ENCODE measurements around the gene TRIM17. TPM values are rescaled to one million over a fixed set of nuclear protein-coding genes. Genes with fewer than 3 reads are reported as not detected.
"Not testable (repeated sequence)": the region's sequence is repeated elsewhere in the genome, so short reads cannot be mapped to it uniquely, and the experiment has no call there.

Gene TRIM17
- total RNA-seq, 1 experiment from 2014 or later = not detected

DNA sequence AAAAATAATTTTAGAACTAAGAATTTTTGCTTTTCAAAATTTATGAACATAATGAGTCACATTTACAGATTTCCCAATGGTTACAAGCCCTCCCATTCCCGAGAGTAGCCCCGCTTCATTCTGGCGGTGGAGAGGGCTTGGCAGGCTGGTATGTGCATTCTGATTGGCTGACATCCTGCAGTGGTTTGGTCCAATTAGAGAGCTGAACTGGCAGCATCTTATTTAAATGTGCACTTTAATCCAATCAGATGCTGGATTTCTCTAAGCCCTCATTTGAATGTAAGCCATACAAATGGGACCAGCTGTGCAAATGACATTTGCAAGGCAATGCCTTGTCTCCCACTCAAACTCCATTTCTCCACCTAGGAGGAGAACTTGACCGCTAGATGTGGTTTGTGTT lies 18.0 kb upstream of the TRIM17 start:
- H3K36me3 ChIP-seq (ENCODE audit: control insufficient read depth in 1 of 2, insufficient read depth in 2 of 2, low read length in 2 of 2) = no peaks in the 10 kb centered on the region
- DNase-seq (ENCODE audit: low read depth, low spot score) = no peak
- no peak for ATAC-seq
- TF ChIP-seq, protein P1, sequence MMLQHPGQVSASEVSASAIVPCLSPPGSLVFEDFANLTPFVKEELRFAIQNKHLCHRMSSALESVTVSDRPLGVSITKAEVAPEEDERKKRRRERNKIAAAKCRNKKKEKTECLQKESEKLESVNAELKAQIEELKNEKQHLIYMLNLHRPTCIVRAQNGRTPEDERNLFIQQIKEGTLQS (IDR thresholded peaks at IDR 0.05) = no peak
- H4K20me1 ChIP-seq (ENCODE audit: insufficient read depth) = no peaks in the 10 kb centered on the region
- H3K27ac ChIP-seq (ENCODE audit: low read depth, low read length) = no peak overlapping the region
- intact Hi-C loops (cut with micrococcal nuclease) = no loop called here
- H3K27me3 ChIP-seq (ENCODE audit: insufficient read depth, low read length) = no peaks in the 10 kb centered on the region; the same call in 1 of the 2 replicates
- H2AFZ ChIP-seq (ENCODE audit: low read depth, low read length, poor library complexity, severe bottlenecking) = no peak overlapping the region
- ChIA-PET CTCF (no interaction called here), RAD21 (ENCODE audit: low non-redundant PET in 1 of 2, low total read pairs in 2 of 2, uncharacterized antibody in 2 of 2, unreplicated experiment in 2 of 2) (no interaction called here), POLR2A (interaction anchor here (0.8 kb wide), 1 partner anchor 23 kb away, joined by 3 read pairs; no protein-coding TSS in a partner anchor)
- no peaks in the 10 kb centered on the region for H3K4me1 ChIP-seq (ENCODE audit: control insufficient read depth in 1 of 2, insufficient read depth in 2 of 2, low read length in 2 of 2)
- no peak overlapping the region for H3K4me3 ChIP-seq (replicated peaks in 1 of 2; ENCODE audit: low read depth in 1 of 2, low read length in 2 of 2)
- no peaks in the 10 kb centered on the region for H3K9me2 ChIP-seq (ENCODE audit: insufficient read depth)
- BruUV-seq (replicated peaks) = no TSS peak
- no peak overlapping the region for H3K4me2 ChIP-seq (ENCODE audit: low read length)
- H3K9me3 ChIP-seq (ENCODE audit: control insufficient read depth in 1 of 2, insufficient read depth in 1 of 2, low read depth in 1 of 2, low read length in 2 of 2) = no peaks in the 10 kb centered on the region
- no peak overlapping the region for H3K9ac ChIP-seq (ENCODE audit: low read length)
- no peaks in the 10 kb centered on the region for H3K79me2 ChIP-seq (ENCODE audit: insufficient read depth, low read length)

DNA sequence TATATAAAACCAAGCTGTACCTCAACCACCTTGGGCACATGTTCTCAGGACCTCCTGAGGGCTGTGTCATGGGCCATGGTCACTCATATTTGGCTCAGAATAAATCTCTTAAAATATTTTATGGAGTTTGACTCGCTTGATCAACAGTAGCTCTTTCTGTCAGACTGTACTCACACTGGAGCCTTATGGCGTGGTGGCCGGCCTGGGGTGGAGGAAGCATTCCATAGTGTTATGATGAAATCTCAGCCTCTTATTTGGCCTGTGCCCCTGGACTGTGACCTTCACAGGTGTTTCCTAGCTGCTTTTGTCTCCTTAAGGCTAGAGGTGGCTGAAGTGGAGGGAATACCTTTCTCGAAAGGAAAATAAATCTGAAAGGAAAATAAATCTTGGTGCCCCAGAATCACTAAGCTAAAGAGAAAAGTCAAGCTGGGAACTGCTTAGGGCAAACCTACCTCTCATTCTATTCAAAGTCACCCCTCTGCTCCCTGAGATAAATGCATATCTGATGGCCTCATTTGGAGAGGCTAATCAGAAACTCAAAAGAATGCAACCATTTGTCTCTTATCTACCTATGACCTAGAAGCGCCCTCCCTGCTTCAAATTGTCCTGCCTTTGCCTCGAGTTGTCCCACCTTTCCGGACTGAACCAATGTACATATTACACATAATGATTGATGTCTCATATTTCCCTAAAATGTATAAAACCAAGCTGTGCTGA lies 16.8 kb upstream of the TRIM17 start:
- BruUV-seq (replicated peaks); CTCF ChIA-PET; H3K4me1 ChIP-seq (ENCODE audit: control insufficient read depth in 1 of 2, insufficient read depth in 2 of 2, low read length in 2 of 2); H3K4me2 ChIP-seq (ENCODE audit: low read length); ATAC-seq; H3K36me3 ChIP-seq (ENCODE audit: control insufficient read depth in 1 of 2, insufficient read depth in 2 of 2, low read length in 2 of 2); H2AFZ ChIP-seq (ENCODE audit: low read depth, low read length, poor library complexity, severe bottlenecking); H3K9me2 ChIP-seq (ENCODE audit: insufficient read depth); DNase-seq (ENCODE audit: low read depth, low spot score); H3K9ac ChIP-seq (ENCODE audit: low read length); H3K9me3 ChIP-seq (ENCODE audit: control insufficient read depth in 1 of 2, insufficient read depth in 1 of 2, low read depth in 1 of 2, low read length in 2 of 2); H3K4me3 ChIP-seq (replicated peaks in 1 of 2; ENCODE audit: low read depth in 1 of 2, low read length in 2 of 2); H3K27ac ChIP-seq (ENCODE audit: low read depth, low read length); RAD21 ChIA-PET (ENCODE audit: low non-redundant PET in 1 of 2, low total read pairs in 2 of 2, uncharacterized antibody in 2 of 2, unreplicated experiment in 2 of 2); POLR2A ChIA-PET; H3K79me2 ChIP-seq (ENCODE audit: insufficient read depth, low read length); intact Hi-C loops (cut with micrococcal nuclease); H3K27me3 ChIP-seq (ENCODE audit: insufficient read depth, low read length); H4K20me1 ChIP-seq (ENCODE audit: insufficient read depth): not testable (repeated sequence)

DNA sequence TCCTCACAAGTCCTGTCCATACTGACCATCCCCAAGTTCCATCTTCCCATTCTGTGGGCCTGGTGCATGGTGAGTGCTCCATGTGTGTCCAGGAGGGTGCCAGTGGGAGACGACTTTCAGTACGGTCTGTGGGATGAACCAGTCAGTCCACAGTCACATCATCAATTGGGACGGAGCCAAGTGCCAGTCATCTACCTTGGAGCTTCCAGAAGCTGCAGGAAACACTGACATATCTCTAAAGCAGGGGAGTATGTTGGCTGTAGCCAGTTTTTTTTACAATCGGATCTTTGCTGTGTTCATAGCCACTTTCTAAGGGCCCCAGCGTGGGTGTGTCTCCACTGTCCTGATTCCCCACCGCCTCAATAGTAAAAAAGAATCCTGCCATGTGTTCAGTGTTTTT lies 13.6 kb upstream of the TRIM17 start:
- Histone ChIP-seq H3K4me3 (replicated peaks in 1 of 2; ENCODE audit: low read depth in 1 of 2, low read length in 2 of 2) (no peak overlapping the region), H3K79me2 (ENCODE audit: insufficient read depth, low read length) (no peaks in the 10 kb centered on the region), H4K20me1 (ENCODE audit: insufficient read depth) (no peaks in the 10 kb centered on the region), H3K36me3 (ENCODE audit: control insufficient read depth in 1 of 2, insufficient read depth in 2 of 2, low read length in 2 of 2) (no peaks in the 10 kb centered on the region), H3K4me1 (ENCODE audit: control insufficient read depth in 1 of 2, insufficient read depth in 2 of 2, low read length in 2 of 2) (no peaks in the 10 kb centered on the region), H3K9me3 (ENCODE audit: control insufficient read depth in 1 of 2, insufficient read depth in 1 of 2, low read depth in 1 of 2, low read length in 2 of 2) (no peaks in the 10 kb centered on the region), H3K4me2 (ENCODE audit: low read length) (no peak overlapping the region), H3K9me2 (ENCODE audit: insufficient read depth) (no peaks in the 10 kb centered on the region), H3K27me3 (ENCODE audit: insufficient read depth, low read length) (no peaks in the 10 kb centered on the region), H2AFZ (ENCODE audit: low read depth, low read length, poor library complexity, severe bottlenecking) (no peak overlapping the region), H3K27ac (ENCODE audit: low read depth, low read length) (no peak overlapping the region), H3K9ac (ENCODE audit: low read length) (no peak overlapping the region)
- no peak for ATAC-seq
- TF ChIP-seq SRF (IDR thresholded peaks at IDR 0.05; ENCODE audit: low read depth) = no peak
- no peak for TF ChIP-seq SP1 (IDR thresholded peaks at IDR 0.05; ENCODE audit: low read depth)
- DNase-seq (ENCODE audit: low read depth, low spot score) = no peak
- intact Hi-C loops (cut with micrococcal nuclease) = no loop called here
- ChIA-PET CTCF (no interaction called here), POLR2A (no interaction called here), RAD21 (ENCODE audit: low non-redundant PET in 1 of 2, low total read pairs in 2 of 2, uncharacterized antibody in 2 of 2, unreplicated experiment in 2 of 2) (no interaction called here)
- BruUV-seq (replicated peaks) = no TSS peak

All from HCT116 (cell line).